ENCODE results near the gene WDR46. TPM values are rescaled to one million over a fixed set of nuclear protein-coding genes. Genes with fewer than 3 reads are reported as not detected.
"Not testable (repeated sequence)": the region's sequence is repeated elsewhere in the genome, so short reads cannot be mapped to it uniquely, and the experiment has no call there.

Gene WDR46
- total RNA-seq, 2 experiments from 2014 or later = 105 to 107 TPM

- peak within 1 kb of the TSS; percentile 96 for H3K27ac Mint-ChIP-seq
- peaks cover 5% of the 10 kb centered on the region for H3K27me3 Mint-ChIP-seq
- H3K9me3 Mint-ChIP-seq = no peaks in the 10 kb centered on the region
- peak; percentile 58 for DNase-seq
- H3K36me3 Mint-ChIP-seq = peaks cover 36% of the 10 kb centered on the region
- peaks cover 32% of the 10 kb centered on the region for H3K4me1 Mint-ChIP-seq
- H3K4me3 Mint-ChIP-seq = peak within 1 kb of the TSS; percentile 94
Observed at GRCh38 chr6:33298773-33299236, 9.8 kb upstream of the WDR46 start, which contains the start of gene RGL2. Gene RGL2 (minus strand): TSS chr6:33298942. CDS start chr6:33298610, 332 bp downstream.

GRCh38 chr6:33297956-33298772, 9.1 kb upstream of the WDR46 start:
- Mint-ChIP-seq H3K36me3 (peaks cover 33% of the 10 kb centered on the region), H3K27me3 (peaks cover 5% of the 10 kb centered on the region), H3K4me1 (peaks cover 29% of the 10 kb centered on the region), H3K27ac (peak overlapping the region; percentile 96), H3K9me3 (no peaks in the 10 kb centered on the region), H3K4me3 (peak overlapping the region; percentile 94)
- peak; percentile 70 for DNase-seq

GRCh38 chr6:33297406-33297955, 8.4 kb upstream of the WDR46 start:
- peak overlapping the region; percentile 56 for H3K27ac Mint-ChIP-seq
- peaks cover 29% of the 10 kb centered on the region for H3K4me1 Mint-ChIP-seq
- DNase-seq = no peak
- no peaks in the 10 kb centered on the region for H3K9me3 Mint-ChIP-seq
- peaks cover 30% of the 10 kb centered on the region for H3K36me3 Mint-ChIP-seq
- peak overlapping the region; percentile 57 for H3K4me3 Mint-ChIP-seq
- H3K27me3 Mint-ChIP-seq = peaks cover 5% of the 10 kb centered on the region

GRCh38 chr6:33296797-33297405, 7.9 kb upstream of the WDR46 start:
- no peak for DNase-seq
- Mint-ChIP-seq H3K27ac (peak overlapping the region; percentile 56), H3K4me1 (peaks cover 29% of the 10 kb centered on the region), H3K4me3 (no peak overlapping the region), H3K9me3 (no peaks in the 10 kb centered on the region), H3K36me3 (peaks cover 25% of the 10 kb centered on the region), H3K27me3 (peaks cover 5% of the 10 kb centered on the region)

GRCh38 chr6:33295621-33296369, 6.8 kb upstream of the WDR46 start:
- DNase-seq = no peak
- Mint-ChIP-seq H3K4me1 (peaks cover 34% of the 10 kb centered on the region), H3K36me3 (peaks cover 24% of the 10 kb centered on the region), H3K9me3 (no peaks in the 10 kb centered on the region), H3K27ac (no peak overlapping the region), H3K4me3 (no peak overlapping the region), H3K27me3 (peaks cover 5% of the 10 kb centered on the region)

- no peak for DNase-seq
- Mint-ChIP-seq H3K36me3 (peaks cover 20% of the 10 kb centered on the region), H3K9me3 (no peaks in the 10 kb centered on the region), H3K4me1 (peaks cover 27% of the 10 kb centered on the region), H3K27me3 (peaks cover 2% of the 10 kb centered on the region), H3K27ac (peak overlapping the region; percentile 21), H3K4me3 (no peak overlapping the region)
Observed at GRCh38 chr6:33294086-33294823, 5.2 kb upstream of the WDR46 start.

DNA sequence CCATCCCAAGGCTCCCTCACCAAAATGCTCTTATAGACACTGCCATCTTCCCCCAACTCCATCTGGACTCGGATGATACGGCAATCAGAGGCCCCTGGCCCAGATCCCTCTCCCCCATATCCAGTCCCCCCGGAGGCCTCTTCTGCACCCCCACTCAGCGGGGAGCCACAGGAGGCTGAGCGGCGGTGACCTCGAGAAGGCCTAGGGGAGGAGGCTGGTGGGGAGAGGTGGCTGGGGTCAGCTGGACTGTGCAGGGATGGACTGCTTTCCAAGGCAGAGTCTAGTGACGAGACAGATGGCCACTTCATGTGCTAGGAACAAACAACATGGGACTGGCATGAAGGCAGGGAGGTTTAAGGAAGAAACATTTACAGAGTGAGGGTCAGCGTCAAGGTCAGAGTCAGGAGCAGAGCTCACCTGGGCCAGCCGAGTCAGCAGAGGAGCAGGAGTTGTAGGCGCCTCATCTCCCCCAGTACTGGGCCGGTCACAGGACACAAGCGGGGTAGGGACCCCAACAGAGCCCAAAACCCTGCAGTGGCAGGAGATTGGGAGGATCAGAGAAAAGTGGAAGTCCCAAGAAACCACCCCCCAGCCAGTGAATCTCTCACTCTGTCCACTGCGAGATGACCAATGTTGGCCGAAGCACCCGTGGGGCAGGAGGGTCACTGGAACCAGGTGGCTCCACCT, 4.1 kb upstream of the WDR46 start:
- Mint-ChIP-seq H3K27ac (no peak overlapping the region), H3K27me3 (no peaks in the 10 kb centered on the region), H3K36me3 (peaks cover 21% of the 10 kb centered on the region), H3K4me1 (peaks cover 23% of the 10 kb centered on the region), H3K9me3 (no peaks in the 10 kb centered on the region), H3K4me3 (no peak overlapping the region)
- no peak for DNase-seq

DNA sequence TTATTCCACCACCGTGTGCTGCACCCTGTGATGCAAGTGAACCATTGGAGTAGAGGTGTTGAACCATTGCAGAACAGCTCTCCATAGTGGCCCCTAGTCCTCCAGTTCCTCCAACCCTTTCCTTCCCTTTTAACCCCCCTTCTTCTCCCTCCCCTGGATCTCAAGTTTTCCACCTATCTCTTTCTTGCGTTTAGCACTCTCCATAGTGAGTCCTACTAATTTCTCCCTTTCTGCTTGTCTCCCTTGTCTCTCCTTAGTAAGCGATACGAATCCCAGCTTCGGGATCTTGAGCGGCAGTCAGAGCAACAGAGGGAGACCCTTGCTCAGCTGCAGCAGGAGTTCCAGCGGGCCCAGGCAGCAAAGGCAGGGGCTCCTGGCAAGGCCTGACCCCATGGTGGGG, 1.4 kb upstream of the WDR46 start:
- Mint-ChIP-seq H3K36me3 (peaks cover 34% of the 10 kb centered on the region), H3K9me3 (no peaks in the 10 kb centered on the region)

GRCh38 chr6:33289784-33290315, 811 bp upstream of the WDR46 start:
- no peak for DNase-seq
- Mint-ChIP-seq H3K9me3 (no peaks in the 10 kb centered on the region), H3K4me1 (peaks cover 26% of the 10 kb centered on the region), H3K27ac (peak overlapping the region; percentile 97), H3K27me3 (no peaks in the 10 kb centered on the region), H3K4me3 (peak overlapping the region; percentile 99), H3K36me3 (peaks cover 34% of the 10 kb centered on the region)

More for the DNA sequence above, 1.4 kb upstream of the WDR46 start:
- Mint-ChIP-seq H3K4me1 (peaks cover 26% of the 10 kb centered on the region), H3K27me3 (no peaks in the 10 kb centered on the region), H3K4me3 (peak overlapping the region; percentile 99), H3K27ac (peak overlapping the region; percentile 97)
- no peak for DNase-seq

- H3K9me3 Mint-ChIP-seq = no peaks in the 10 kb centered on the region
- no peaks in the 10 kb centered on the region for H3K27me3 Mint-ChIP-seq
- no peak for DNase-seq
- peak overlapping the region; percentile 97 for H3K27ac Mint-ChIP-seq
- peaks cover 34% of the 10 kb centered on the region for H3K36me3 Mint-ChIP-seq
- H3K4me3 Mint-ChIP-seq = peak overlapping the region; percentile 99
- H3K4me1 Mint-ChIP-seq = peaks cover 26% of the 10 kb centered on the region
Observed at GRCh38 chr6:33288141-33288920, 708 bp downstream of the WDR46 start.

DNA sequence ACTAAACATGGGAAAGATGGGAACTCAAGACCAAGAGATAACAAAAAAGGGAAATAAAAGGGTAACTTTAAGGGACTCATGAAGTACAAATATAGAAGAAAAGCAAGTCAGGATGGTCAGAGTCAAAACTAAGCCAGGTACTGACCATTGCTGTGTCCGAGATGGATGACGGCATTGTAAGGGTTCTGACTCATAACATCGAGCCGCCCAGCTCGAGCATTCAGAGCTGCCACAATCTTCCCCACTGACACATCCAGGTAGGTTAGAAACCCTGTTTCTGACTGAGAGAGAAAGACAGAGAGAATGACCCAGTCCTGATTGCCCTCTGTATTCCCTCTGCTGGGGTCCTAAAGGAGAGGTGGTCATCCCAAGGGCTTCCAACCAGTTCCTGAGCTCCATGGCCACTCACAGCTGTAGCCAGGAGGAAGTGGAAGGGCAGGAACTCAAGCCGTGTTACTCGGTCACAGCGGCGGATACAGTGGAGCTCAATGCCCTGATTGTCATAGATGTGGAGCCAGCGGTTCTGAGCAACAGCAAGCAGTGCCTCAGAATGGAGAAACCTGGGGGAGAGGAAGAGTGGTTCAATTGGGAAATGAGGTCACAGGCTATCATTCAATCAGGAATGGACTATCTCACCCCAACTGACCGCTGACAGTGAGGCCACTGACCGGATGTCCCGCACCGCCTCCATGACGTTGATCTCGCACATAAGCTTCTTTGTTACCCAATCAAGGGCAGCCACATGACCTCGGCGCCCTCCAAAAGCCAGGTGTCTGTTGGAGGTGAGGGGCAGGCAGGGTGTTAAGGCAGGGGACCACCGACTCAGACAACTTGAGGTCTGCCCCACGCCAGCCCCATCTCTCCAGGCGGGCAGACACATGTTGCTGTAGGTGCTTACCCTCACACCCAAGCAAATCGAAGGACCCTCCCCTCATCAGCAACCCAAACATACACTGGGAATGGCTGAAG, 1.8 kb downstream of the WDR46 start:
- Mint-ChIP-seq H3K27ac (no peak overlapping the region), H3K36me3 (peaks cover 34% of the 10 kb centered on the region), H3K27me3 (no peaks in the 10 kb centered on the region), H3K4me3 (peak overlapping the region; percentile 99), H3K4me1 (peaks cover 27% of the 10 kb centered on the region), H3K9me3 (no peaks in the 10 kb centered on the region)
- DNase-seq = no peak

DNA sequence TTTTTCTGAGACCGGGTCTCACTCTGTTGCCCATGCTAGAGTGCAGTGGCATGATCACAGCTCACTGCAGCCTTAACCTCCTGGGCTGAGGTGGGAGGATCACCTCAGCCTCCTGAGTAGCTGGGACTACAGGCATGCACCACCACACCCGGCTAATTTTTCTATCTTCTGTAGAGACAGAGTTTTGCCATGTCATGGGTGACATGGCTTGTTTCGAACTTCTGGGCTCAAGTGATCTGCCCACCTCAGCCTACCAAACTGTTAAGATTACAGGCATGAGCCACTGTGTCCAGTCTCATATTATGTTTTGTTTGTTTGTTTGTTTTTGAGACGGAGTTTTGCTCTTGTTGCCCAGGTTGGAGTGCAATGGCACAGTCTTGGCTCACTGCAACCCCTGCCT, 3.8 kb downstream of the WDR46 start:
- H3K4me1 Mint-ChIP-seq = peaks cover 23% of the 10 kb centered on the region
- peaks cover 23% of the 10 kb centered on the region for H3K36me3 Mint-ChIP-seq
- not testable (repeated sequence) for H3K9me3 Mint-ChIP-seq, H3K27ac Mint-ChIP-seq, H3K27me3 Mint-ChIP-seq, DNase-seq, H3K4me3 Mint-ChIP-seq

Measured in activated naive CD8-positive, alpha-beta T cell treated with anti-CD3 and anti-CD28 coated beads for 36 hours (primary cell).